HG03045 (cell line): ENCODE results near the gene ABR.
"Not testable (repeated sequence)": the region's sequence is repeated elsewhere in the genome, so short reads cannot be mapped to it uniquely, and the experiment has no call there.

Source experiments
- ATAC-seq: cut with Tn5 transposase; IDR thresholded peaks from one replicate; pipeline ENCODE4 v1.9.1; 2021; ENCODE audit warnings: mild to moderate bottlenecking, moderate library complexity; ENCODE audit not compliant: unreplicated experiment

The ABR gene

GRCh38 chr17:973053-973452 is 206.7 kb downstream of the ABR start:
- ATAC-seq, result no peak

DNA sequence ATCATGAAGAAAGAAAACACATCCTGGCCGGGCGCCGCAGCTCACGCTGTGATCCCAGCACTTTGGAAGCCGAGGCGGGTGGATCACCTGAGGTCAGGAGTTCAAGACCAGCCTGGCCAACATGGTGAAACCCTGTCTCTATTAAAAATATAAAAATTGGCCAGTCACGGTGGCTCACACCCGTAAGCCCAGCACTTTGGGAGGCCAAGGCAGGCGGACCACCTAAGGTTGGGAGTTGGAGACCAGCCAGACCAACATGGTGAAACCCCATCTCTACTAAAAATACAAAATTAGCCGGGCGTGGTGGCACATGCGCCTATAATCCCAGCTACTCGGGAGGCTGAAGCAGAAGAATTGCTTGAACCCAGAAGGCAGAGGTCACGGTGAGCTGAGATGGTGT is 207.9 kb downstream of the ABR start:
- ATAC-seq, result not testable (repeated sequence)

GRCh38 chr17:970364-970763 is 209.4 kb downstream of the ABR start:
- no peak for ATAC-seq

DNA sequence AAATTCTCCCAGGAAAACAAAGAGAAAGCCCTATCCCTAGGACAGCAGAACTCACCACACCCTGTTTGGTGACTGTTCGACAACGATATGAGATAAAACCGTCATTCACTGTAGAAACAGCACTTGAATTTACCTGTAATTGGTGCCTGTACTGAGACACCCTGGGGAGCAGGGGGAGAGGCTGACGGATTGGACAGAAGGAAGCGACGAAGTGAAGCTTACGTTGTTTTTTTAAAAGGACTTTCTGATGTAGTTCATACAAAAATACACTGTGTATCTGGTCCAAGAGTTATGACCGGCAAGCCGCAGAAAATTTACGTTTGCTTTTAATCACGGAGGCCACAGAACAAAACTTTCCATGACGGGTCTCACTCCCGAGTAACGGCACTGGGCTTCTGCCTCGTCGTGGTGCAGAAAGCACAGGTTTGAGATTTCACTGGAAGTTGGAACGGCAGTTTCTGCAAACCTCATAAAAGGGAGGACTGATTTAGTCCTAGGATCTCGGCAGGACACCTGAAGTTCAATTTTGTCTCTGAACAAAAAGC is 209.9 kb downstream of the ABR start:
- ATAC-seq, result no peak

DNA sequence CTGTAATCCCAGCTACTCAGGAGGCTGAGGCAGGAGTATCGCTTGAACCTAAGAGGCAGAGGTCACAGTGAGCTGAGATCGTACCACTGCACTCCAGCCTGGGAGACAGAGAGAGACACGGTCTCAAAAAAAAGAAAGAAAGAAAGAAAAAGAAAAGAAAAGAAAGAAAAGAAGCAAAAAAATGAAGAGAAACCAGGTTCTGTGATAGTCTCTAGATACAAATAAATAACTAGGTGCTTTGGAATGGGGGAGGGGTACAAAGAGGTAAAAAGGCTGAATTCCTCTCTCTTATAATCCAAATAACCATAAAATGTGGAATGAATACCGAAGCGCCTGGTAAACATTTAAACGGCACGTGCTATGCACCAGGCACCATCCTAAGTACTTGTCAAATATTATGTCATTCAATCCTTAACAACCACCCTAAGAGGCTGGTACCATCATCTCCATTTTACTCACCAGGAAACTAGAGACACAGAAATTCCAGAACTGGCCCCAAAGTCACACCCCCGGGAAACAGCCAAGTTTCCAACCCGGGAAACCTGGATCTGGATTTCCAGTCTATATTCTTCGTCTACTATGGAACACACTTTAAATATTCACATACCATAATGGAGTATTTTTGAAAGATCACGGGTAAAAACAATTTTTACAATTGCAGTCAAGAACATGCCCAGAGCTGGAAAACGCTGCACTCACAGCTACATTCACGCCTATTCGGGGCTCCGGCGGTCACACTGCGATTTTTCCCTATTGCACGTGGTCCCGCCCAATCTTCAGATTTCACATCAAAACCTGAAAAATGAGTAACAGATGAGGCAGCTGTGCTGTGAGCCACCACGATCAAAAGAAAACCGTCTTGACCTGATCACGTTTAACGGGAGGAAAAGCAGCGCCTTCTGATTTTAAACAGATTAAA is 210.7 kb downstream of the ABR start:
- ATAC-seq, result no peak

- no peak for ATAC-seq
These were observed 212.7 kb downstream of the ABR start for GRCh38 chr17:967122-967521.

GRCh38 chr17:965311-965989 is 214.3 kb downstream of the ABR start:
- ATAC-seq, result no peak

DNA sequence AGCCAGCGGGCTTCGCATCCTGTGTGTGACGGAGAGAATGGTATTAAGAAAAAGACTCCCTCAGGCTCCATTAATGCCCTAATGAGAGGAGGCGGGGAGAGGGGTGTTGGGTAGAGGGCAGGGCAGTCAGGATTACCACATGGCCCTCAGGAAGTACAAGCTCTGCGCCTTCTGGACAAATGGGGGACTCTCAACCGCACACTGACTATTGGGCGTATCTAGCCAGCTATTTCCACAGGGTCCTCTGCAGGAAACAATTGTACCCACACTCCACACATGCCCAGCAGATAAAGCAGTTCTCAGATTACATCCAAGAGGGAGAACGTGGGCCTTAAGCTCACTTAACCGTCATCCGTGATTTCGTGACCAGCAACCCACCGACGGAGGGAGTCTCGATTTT is 214.9 kb downstream of the ABR start:
- no peak for ATAC-seq

DNA sequence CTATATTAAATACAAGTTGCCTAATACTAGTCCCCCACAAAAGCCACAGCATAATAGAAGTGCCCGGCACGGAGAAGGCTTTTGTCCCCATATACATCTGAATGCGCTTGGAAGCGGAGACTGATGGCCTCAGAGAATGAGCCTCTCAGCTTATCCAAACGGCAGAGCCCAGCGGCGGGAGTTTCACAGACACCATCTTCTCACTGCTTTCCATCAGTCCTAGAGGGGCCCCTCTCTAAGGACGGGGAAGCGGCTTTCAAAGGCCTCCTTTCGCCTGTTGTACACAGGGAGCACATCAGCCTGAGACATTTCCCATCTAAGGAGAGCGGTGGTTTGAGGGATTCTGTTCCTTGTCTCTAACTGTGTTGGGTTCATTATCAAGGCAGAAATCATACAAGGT is 217.1 kb downstream of the ABR start:
- no peak for ATAC-seq

- no peak for ATAC-seq
These were observed 217.6 kb downstream of the ABR start for GRCh38 chr17:962166-962565.

- ATAC-seq, result no peak
These were observed 220.9 kb downstream of the ABR start for GRCh38 chr17:958712-959451.

- ATAC-seq, result no peak
These were observed 221.8 kb downstream of the ABR start for GRCh38 chr17:957856-958421.

GRCh38 chr17:956905-957304 is 222.9 kb downstream of the ABR start:
- ATAC-seq, result no peak

DNA sequence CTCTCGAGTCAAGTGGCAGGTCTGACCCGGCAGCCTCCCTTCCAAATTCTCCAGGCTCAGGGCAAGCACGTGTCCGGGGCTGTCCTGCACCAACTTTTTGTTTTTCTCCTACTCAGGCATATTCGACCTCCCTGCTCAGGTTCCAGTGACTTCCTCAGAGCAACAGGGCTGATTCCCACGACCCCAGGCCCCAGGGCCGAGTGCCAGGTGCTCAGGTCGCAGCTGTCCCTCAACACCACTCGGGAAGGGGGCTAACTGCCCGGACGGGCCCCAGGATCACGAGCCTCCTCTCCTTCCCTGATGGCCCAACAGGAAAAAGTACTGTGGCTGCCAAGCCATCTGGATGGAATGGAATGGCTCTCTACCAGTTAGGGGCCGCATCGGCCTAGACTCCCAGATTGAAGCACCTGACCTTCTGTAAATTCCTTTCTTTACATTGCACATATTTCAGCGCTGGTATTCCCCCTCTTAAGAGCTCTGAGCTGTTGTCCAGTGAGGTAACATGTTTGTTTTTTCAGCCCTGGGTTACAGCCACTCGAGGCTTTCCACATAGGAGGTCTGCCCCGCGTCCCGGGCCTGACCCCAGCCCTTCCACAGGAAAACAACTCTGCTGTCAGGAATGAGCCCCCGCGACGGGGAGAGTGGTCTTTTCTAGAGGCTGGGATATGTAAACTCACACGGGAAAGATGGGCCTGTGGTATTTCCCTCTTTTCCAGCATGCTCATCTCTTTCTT is 225.2 kb downstream of the ABR start:
- no peak for ATAC-seq

GRCh38 chr17:953767-954166 is 226.0 kb downstream of the ABR start:
- ATAC-seq, result no peak
